Sigmoid colon (tissue), 7 donors: ENCODE data around the gene GNB3. TPM values are rescaled to one million over a fixed set of nuclear protein-coding genes. Genes with fewer than 3 reads are reported as not detected.
"Not testable (repeated sequence)": the region's sequence is repeated elsewhere in the genome, so short reads cannot be mapped to it uniquely, and the experiment has no call there.

ENCODE experiments used
- DNase-seq: peaks from one replicate; pipeline ENCODE4 v3.0.0-alpha.2; 2019
- H3K27ac ChIP-seq, 4 donors: fragments of 200-600 bp; sonication (generic); one replicate each; pipeline ENCODE4 v1.5.1; 2016 to 2019; ENCODE audit warnings: mild to moderate bottlenecking in 1 of 4
- H3K27me3 ChIP-seq, 3 donors: fragments of 200-600 bp; sonication (generic); one replicate each; pipeline ENCODE4 v1.5.1; 2019; ENCODE audit warnings: mild to moderate bottlenecking in 1 of 3
- H3K36me3 ChIP-seq, 4 donors: fragments of 200-600 bp; sonication (generic); one replicate each; pipeline ENCODE4 v1.5.1; 2016 to 2019
- H3K4me1 ChIP-seq, 4 donors: fragments of 200-600 bp; sonication (generic); one replicate each; pipeline ENCODE4 v1.5.1; 2017 to 2019
- H3K4me3 ChIP-seq, 4 donors: fragments of 200-600 bp; sonication (generic); one replicate each; pipeline ENCODE4 v1.5.1; 2017 to 2019; ENCODE audit warnings: mild to moderate bottlenecking in 2 of 4, moderate library complexity in 1 of 4
- H3K9me3 ChIP-seq, 4 donors: fragments of 200-600 bp in 3 of 4; sonication (generic) in 3 of 4; one replicate each; pipeline versions ENCODE4 v1.5.1 to v1.6.1; 2013 to 2019
- CTCF ChIP-seq, 4 experiments: fragments of 450-650 bp in 3 of 4; fragments of 200-600 bp in 1 of 4; IDR thresholded peaks; one replicate each; pipeline ENCODE4 v1.5.1; 2016 to 2019; ENCODE audit warnings: antibody characterized with exemption in 4 of 4, mild to moderate bottlenecking in 3 of 4, moderate library complexity in 2 of 4
- EP300 ChIP-seq, 4 donors: sonication (generic); formaldehyde crosslinking; IDR thresholded peaks; one replicate each; pipeline ENCODE4 v1.6.1; 2017; ENCODE audit warnings: antibody characterized with exemption in 4 of 4
- POLR2A ChIP-seq, 2 donors: fragments of 450-650 bp; IDR thresholded peaks; one replicate each; pipeline ENCODE4 v1.6.1; 2016; ENCODE audit warnings: antibody characterized with exemption in 2 of 2, mild to moderate bottlenecking in 2 of 2, moderate library complexity in 2 of 2
- POLR2AphosphoS5 ChIP-seq, 4 donors: sonication (generic); formaldehyde crosslinking; IDR thresholded peaks; one replicate each; pipeline ENCODE4 v1.6.1; 2017; ENCODE audit warnings: antibody characterized with exemption in 4 of 4
- WGBS, 2 donors: extraction: QIAGEN DNeasy Blood & Tissue Kit; methylation state at CpG; one replicate each; pipeline ENCODE4 v1.1.7; 2013; 5-methylcytosine and 5-hydroxymethylcytosine counted together
- intact Hi-C: fragments of 100-400 bp; cut with DNase I; formaldehyde crosslinking; loops from one replicate; pipeline ENCODE4 v1.15.1; 2023
- polyA plus RNA-seq, 3 donors: library from polyadenylated mRNA; stranded (reverse); fragments of 200-250 nt; gene quantifications; one replicate each; pipeline ENCODE4 v1.2.3, GENCODE V29; 2013
- total RNA-seq, 4 donors: library from RNA; depleted of rRNA; stranded (reverse); fragments of >200 nt; gene quantifications; one replicate each; pipeline ENCODE4 v1.1.0, GENCODE V29; 2016
- donor health status: healthy with polysubstance abuse.
- donor health status: Bipolar disorder and iron deficiency.
- donor health status: healthy.

GNB3 gene
- total and polyA plus RNA-seq, 7 donors, result 0.36 to 8.9 (median 1.2) TPM

GRCh38 chr12:6883252-6883651, 42.5 kb downstream of the GNB3 start:
- 94 to 96% methylated on average over 5 of the region's 5 CpGs for WGBS, 2 donors
- no peak for DNase-seq
- intact Hi-C loops, result no loop called here

GRCh38 chr12:6883683-6884082, 43.0 kb downstream of the GNB3 start:
- WGBS, 2 donors, result 89 to 95% methylated on average over 11 of the region's 11 CpGs
- TF ChIP-seq POLR2AphosphoS5 (IDR thresholded peaks at IDR 0.05), result no peak
- TF ChIP-seq CTCF (IDR thresholded peaks at IDR 0.05), result no peak
- no peak for TF ChIP-seq POLR2A (IDR thresholded peaks at IDR 0.05)
- TF ChIP-seq EP300 (IDR thresholded peaks at IDR 0.05), result no peak
- Histone ChIP-seq H3K27ac (no peak overlapping the region), H3K9me3 (no peaks in the 10 kb centered on the region), H3K27me3 (no peaks in the 10 kb centered on the region), H3K4me3 (no peak overlapping the region), H3K4me1 (no peaks in the 10 kb centered on the region), H3K36me3 (peaks cover 0 to 16% (median 2%) of the 10 kb centered on the region in 4 donors)
- intact Hi-C loops, result no loop called here
- no peak for DNase-seq

More at GRCh38 chr12:6883252-6883651, 42.5 kb downstream of the GNB3 start:
- Histone ChIP-seq H3K27ac (no peak overlapping the region), H3K4me3 (no peak overlapping the region), H3K9me3 (no peaks in the 10 kb centered on the region), H3K36me3 (peaks cover 0 to 16% (median 2%) of the 10 kb centered on the region in 4 donors), H3K4me1 (no peaks in the 10 kb centered on the region), H3K27me3 (no peaks in the 10 kb centered on the region)
- TF ChIP-seq POLR2AphosphoS5 (IDR thresholded peaks at IDR 0.05), result no peak
- no peak for TF ChIP-seq POLR2A (IDR thresholded peaks at IDR 0.05)
- TF ChIP-seq EP300 (IDR thresholded peaks at IDR 0.05), result no peak
- TF ChIP-seq CTCF (IDR thresholded peaks at IDR 0.05), result no peak

- Histone ChIP-seq H3K27me3 (no peaks in the 10 kb centered on the region), H3K4me1 (no peaks in the 10 kb centered on the region), H3K9me3 (no peaks in the 10 kb centered on the region), H3K4me3 (no peak overlapping the region), H3K27ac (no peak overlapping the region), H3K36me3 (peaks cover 0 to 16% (median 2%) of the 10 kb centered on the region in 4 donors)
- intact Hi-C loops, result no loop called here
- TF ChIP-seq POLR2A (IDR thresholded peaks at IDR 0.05) (no peak), CTCF (IDR thresholded peaks at IDR 0.05) (no peak), POLR2AphosphoS5 (IDR thresholded peaks at IDR 0.05) (no peak), EP300 (IDR thresholded peaks at IDR 0.05) (no peak)
- no peak for DNase-seq
- WGBS, 2 donors, result 86 to 88% methylated on average over 22 of the region's 22 CpGs
These were observed 43.8 kb downstream of the GNB3 start for GRCh38 chr12:6884539-6884938.

GRCh38 chr12:6886206-6886999, 45.7 kb downstream of the GNB3 start:
- WGBS, 2 donors, result 42 to 71% methylated on average over 12 of the region's 15 CpGs
- intact Hi-C loops, DNase-seq, H3K4me3 ChIP-seq, H3K27ac ChIP-seq, H3K27me3 ChIP-seq, H3K4me1 ChIP-seq, H3K9me3 ChIP-seq: not testable (repeated sequence)
- H3K36me3 ChIP-seq, result peaks cover 0 to 16% (median 2%) of the 10 kb centered on the region in 4 donors

- intact Hi-C loops, result no loop called here
- H3K36me3 ChIP-seq, result peaks cover 0 to 16% (median 2%) of the 10 kb centered on the region in 4 donors
- 37 to 70% methylated on average over 8 of the region's 8 CpGs for WGBS, 2 donors
- no peak overlapping the region for H3K4me3 ChIP-seq
- no peaks in the 10 kb centered on the region for H3K9me3 ChIP-seq
- H3K27me3 ChIP-seq, result no peaks in the 10 kb centered on the region
- no peak for TF ChIP-seq POLR2AphosphoS5 (IDR thresholded peaks at IDR 0.05)
- no peak for TF ChIP-seq EP300 (IDR thresholded peaks at IDR 0.05)
- TF ChIP-seq CTCF (IDR thresholded peaks at IDR 0.05), result no peak
- no peak overlapping the region for H3K27ac ChIP-seq
- DNase-seq, result peak; percentile 38
- H3K4me1 ChIP-seq, result peaks cover 0 to 13% (median 6%) of the 10 kb centered on the region in 4 donors
These were observed 46.7 kb downstream of the GNB3 start for GRCh38 chr12:6887460-6887859.
